ENCODE results near the gene SPDEF.

The SPDEF gene

DNA sequence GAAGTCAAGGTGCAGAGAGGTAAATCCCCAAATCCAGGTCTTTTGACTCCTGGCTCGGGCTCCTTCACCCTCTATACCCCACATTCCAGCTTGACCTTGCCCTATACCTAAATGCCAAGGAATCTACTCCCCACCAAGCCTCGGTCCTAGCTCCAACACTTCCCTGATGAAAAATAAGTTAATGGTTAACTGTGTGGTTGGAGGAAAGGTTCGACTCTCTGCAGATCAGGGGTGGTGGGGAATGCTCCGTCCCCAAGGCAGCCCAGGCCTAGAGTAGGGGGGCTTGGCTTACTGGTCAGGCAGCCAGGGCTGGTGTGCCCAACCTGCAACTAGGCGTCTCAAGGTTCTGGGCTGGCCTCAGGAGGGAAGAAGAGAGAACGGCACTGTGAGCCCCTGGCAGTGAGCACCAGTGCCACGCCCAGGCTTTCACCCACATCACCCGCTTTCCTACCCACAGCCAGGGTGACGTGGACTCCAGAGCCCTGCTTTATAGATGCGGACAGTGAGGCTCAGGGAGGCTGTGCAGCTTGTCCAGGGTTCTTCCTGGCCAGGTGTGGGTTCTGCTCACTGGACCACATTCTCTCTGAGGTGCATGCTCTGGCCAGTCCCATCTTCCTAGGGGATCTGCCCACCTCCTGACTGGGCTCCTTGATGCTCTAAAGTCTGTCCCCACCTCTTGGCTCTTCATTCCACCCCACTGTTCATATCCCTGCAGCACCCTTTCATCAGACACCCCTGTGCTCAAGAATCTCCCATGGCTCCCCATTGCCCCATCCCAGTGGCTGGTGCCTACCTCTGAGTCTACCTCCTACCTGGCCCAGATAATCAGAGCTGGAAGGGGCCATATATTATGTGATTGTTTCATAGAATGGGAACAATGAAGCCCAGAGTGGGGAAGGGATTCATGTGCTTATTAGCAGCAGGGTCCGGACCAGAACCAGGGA lies 8.2 kb downstream of the SPDEF start:
- no peak overlapping the region for H3K4me3 Mint-ChIP-seq
- H3K27me3 Mint-ChIP-seq = no peaks in the 10 kb centered on the region
- H3K4me1 Mint-ChIP-seq (ENCODE audit: low read depth) = no peaks in the 10 kb centered on the region
- no peaks in the 10 kb centered on the region for H3K9me3 Mint-ChIP-seq (ENCODE audit: low read depth)
- no peaks in the 10 kb centered on the region for H3K36me3 Mint-ChIP-seq
- no peak overlapping the region for H3K27ac Mint-ChIP-seq

GRCh38 chr6:34546551-34547321 lies 9.4 kb downstream of the SPDEF start:
- H3K4me1 Mint-ChIP-seq (ENCODE audit: low read depth) = no peaks in the 10 kb centered on the region

DNA sequence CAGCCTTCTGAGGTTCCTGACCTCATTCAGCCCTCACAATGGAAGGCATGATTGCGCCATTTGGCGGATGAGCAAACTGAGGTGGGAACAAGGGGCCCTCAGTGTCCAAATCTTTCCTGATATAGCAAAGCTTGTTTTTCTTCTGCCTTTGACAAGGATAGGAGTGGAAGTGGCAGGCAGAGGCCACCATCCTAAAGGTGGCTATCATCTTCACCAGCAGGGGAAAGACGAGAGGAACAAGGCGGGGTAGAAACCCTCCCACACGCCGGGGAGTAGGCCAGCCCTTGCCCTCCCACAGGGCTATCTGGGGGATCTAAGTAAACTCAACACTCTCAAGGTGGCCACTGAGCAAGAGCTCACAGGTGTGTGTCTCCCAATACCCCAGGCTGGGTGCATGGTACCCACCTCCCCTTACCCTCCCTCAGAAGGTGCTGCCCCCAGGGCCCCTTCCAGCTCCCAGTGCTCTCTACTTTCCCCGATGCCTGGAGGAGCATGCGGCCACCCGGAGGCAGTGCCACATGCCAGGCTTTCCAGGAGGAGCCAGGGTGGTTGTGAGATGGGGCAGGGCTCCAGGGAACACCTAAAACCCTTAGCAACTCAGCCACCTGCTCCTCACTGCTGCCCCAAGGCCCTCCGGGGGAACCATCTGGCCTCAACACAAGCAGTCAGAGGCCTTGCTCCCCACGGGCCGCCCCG lies 11.2 kb downstream of the SPDEF start:
- Mint-ChIP-seq H3K27me3 (no peaks in the 10 kb centered on the region), H3K27ac (no peak overlapping the region), H3K4me1 (ENCODE audit: low read depth) (no peaks in the 10 kb centered on the region), H3K9me3 (ENCODE audit: low read depth) (no peaks in the 10 kb centered on the region), H3K36me3 (no peaks in the 10 kb centered on the region), H3K4me3 (no peak overlapping the region)

More at GRCh38 chr6:34546551-34547321, 9.4 kb downstream of the SPDEF start:
- no peaks in the 10 kb centered on the region for H3K9me3 Mint-ChIP-seq (ENCODE audit: low read depth)
- no peaks in the 10 kb centered on the region for H3K27me3 Mint-ChIP-seq
- H3K36me3 Mint-ChIP-seq = no peaks in the 10 kb centered on the region
- H3K4me3 Mint-ChIP-seq = no peak overlapping the region
- no peak overlapping the region for H3K27ac Mint-ChIP-seq

- H3K4me1 Mint-ChIP-seq (ENCODE audit: low read depth) = no peaks in the 10 kb centered on the region
- no peaks in the 10 kb centered on the region for H3K9me3 Mint-ChIP-seq (ENCODE audit: low read depth)
- no peak overlapping the region for H3K4me3 Mint-ChIP-seq
- no peaks in the 10 kb centered on the region for H3K27me3 Mint-ChIP-seq
- H3K27ac Mint-ChIP-seq = no peak overlapping the region
- H3K36me3 Mint-ChIP-seq = no peaks in the 10 kb centered on the region
Observed at GRCh38 chr6:34544052-34544604, 12.0 kb downstream of the SPDEF start.

DNA sequence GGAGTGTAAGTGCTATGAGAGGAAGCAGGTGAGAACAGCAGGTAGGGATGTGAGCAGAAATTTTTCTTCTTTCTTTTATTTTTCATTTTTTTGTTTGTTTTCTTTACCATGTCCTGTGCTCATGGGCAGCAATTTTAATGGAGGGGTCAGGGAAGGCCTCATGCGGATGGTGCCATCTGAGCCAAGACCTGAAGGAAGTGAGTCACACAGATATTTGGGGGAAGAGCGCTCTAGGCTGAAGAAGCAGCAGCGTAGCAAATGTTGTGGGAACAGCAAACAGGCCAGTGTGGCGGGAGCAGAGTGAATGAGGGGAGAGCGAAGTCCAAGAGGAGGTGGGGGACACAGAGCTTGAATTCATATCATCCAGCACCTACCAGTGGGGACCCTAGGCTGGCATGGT lies 12.7 kb downstream of the SPDEF start:
- Mint-ChIP-seq H3K9me3 (ENCODE audit: low read depth) (no peaks in the 10 kb centered on the region), H3K27me3 (no peaks in the 10 kb centered on the region), H3K4me3 (no peak overlapping the region), H3K27ac (no peak overlapping the region), H3K36me3 (no peaks in the 10 kb centered on the region), H3K4me1 (ENCODE audit: low read depth) (no peaks in the 10 kb centered on the region)

- Mint-ChIP-seq H3K27me3 (no peaks in the 10 kb centered on the region), H3K36me3 (no peaks in the 10 kb centered on the region), H3K9me3 (ENCODE audit: low read depth) (no peaks in the 10 kb centered on the region), H3K4me1 (ENCODE audit: low read depth) (no peaks in the 10 kb centered on the region), H3K4me3 (no peak overlapping the region), H3K27ac (no peak overlapping the region)
Observed at GRCh38 chr6:34540841-34541240, 15.3 kb downstream of the SPDEF start.

GRCh38 chr6:34540222-34540621 lies 15.9 kb downstream of the SPDEF start:
- no peaks in the 10 kb centered on the region for H3K9me3 Mint-ChIP-seq (ENCODE audit: low read depth)
- H3K27me3 Mint-ChIP-seq = no peaks in the 10 kb centered on the region
- H3K36me3 Mint-ChIP-seq = no peaks in the 10 kb centered on the region
- H3K4me1 Mint-ChIP-seq (ENCODE audit: low read depth) = no peaks in the 10 kb centered on the region
- no peak overlapping the region for H3K27ac Mint-ChIP-seq
- H3K4me3 Mint-ChIP-seq = no peak overlapping the region

DNA sequence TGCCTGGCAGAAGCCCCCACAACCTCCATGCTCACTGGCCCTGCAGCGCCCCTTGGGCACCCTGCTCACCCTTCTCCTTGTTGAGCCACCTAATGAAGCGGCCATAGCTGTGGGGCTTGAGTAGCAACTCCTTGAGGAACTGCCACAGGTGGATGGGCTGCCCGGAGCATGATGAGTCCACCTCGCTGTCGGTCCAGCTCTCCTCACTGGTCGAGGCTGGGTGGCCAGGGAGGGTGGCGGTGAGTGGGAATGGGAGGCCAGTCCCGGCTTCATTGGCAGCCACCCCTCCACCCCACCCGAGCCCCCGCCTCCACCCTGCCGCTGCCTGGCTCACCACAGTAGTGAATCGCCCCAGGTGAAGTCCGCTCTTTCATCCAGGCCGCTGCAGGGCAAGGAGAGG lies 16.9 kb downstream of the SPDEF start:
- Mint-ChIP-seq H3K4me1 (ENCODE audit: low read depth) (no peaks in the 10 kb centered on the region), H3K36me3 (no peaks in the 10 kb centered on the region), H3K9me3 (ENCODE audit: low read depth) (no peaks in the 10 kb centered on the region), H3K4me3 (no peak overlapping the region), H3K27me3 (no peaks in the 10 kb centered on the region), H3K27ac (no peak overlapping the region)

- Mint-ChIP-seq H3K4me1 (ENCODE audit: low read depth) (no peaks in the 10 kb centered on the region), H3K9me3 (ENCODE audit: low read depth) (no peaks in the 10 kb centered on the region), H3K27ac (no peak overlapping the region), H3K36me3 (no peaks in the 10 kb centered on the region), H3K27me3 (no peaks in the 10 kb centered on the region), H3K4me3 (no peak overlapping the region)
Observed at GRCh38 chr6:34538581-34538980, 17.5 kb downstream of the SPDEF start.

- Mint-ChIP-seq H3K27me3 (no peaks in the 10 kb centered on the region), H3K4me1 (ENCODE audit: low read depth) (no peaks in the 10 kb centered on the region)
Observed at GRCh38 chr6:34537922-34538550, 18.1 kb downstream of the SPDEF start.

GRCh38 chr6:34536959-34537848 lies 18.9 kb downstream of the SPDEF start:
- Mint-ChIP-seq H3K9me3 (ENCODE audit: low read depth) (no peaks in the 10 kb centered on the region), H3K27ac (no peak overlapping the region), H3K27me3 (no peaks in the 10 kb centered on the region), H3K4me3 (no peak overlapping the region), H3K4me1 (ENCODE audit: low read depth) (no peaks in the 10 kb centered on the region), H3K36me3 (no peaks in the 10 kb centered on the region)

More at GRCh38 chr6:34537922-34538550, 18.1 kb downstream of the SPDEF start:
- Mint-ChIP-seq H3K36me3 (no peaks in the 10 kb centered on the region), H3K9me3 (ENCODE audit: low read depth) (no peaks in the 10 kb centered on the region), H3K27ac (no peak overlapping the region), H3K4me3 (no peak overlapping the region)

DNA sequence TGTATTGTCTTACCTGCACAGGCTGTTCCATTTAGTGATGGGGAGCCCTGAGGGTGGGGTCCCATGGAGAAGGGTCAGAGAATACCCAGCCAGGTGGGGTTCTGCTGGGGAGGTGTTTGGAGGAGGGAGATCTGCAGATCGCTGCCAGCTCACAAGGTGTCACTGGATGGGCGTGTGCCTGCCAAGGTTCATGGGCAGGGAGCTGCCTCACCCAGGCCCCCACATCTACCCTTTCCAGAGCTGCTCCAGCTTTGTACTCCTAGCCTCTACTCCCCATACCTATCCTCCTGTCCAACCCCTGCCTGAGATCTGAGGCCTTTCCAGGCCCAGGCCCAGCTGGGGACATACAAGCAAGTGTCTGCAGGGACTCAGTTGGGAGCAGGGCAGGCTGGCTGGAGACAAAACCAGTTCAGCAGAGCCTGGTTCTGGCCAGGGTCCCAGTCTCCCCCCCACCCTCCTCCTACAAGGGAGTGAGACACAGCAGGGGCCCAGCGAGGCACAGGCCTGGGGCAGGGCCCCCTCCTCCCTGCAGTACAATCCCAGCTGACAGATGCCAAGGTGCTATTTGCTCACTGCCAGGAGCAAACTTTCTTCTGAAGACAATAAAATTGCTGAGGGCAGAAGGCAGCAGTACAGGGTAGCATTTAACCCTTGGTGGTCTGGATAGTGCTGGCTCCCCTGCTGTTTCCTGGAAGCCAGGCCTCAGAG lies 19.7 kb downstream of the SPDEF start:
- Mint-ChIP-seq H3K4me3 (no peak overlapping the region), H3K36me3 (no peaks in the 10 kb centered on the region), H3K4me1 (ENCODE audit: low read depth) (no peaks in the 10 kb centered on the region), H3K27me3 (no peaks in the 10 kb centered on the region), H3K27ac (no peak overlapping the region), H3K9me3 (ENCODE audit: low read depth) (no peaks in the 10 kb centered on the region)

- Mint-ChIP-seq H3K27ac (no peak overlapping the region), H3K4me1 (ENCODE audit: low read depth) (no peaks in the 10 kb centered on the region), H3K9me3 (ENCODE audit: low read depth) (no peaks in the 10 kb centered on the region), H3K27me3 (no peaks in the 10 kb centered on the region), H3K4me3 (no peak overlapping the region), H3K36me3 (no peaks in the 10 kb centered on the region)
Observed at GRCh38 chr6:34535646-34536045, 20.5 kb downstream of the SPDEF start.
